OCI-LY1 (cell line): ENCODE results near the gene LIN28A.

Experiments used
- CTCF ChIP-seq: fragments of 200-600 bp; sonication (generic), shearing (Covaris generic); IDR thresholded peaks from 2 replicates; pipeline ENCODE4 v1.5.1; 2017; ENCODE audit warnings: mild to moderate bottlenecking, antibody characterized with exemption, low read length, moderate library complexity, mixed read lengths
- EZH2 ChIP-seq: fragments of 200-600 bp; sonication (generic), shearing (Covaris generic); IDR thresholded peaks from 2 replicates; pipeline ENCODE4 v1.8.0; 2017; ENCODE audit warnings: borderline replicate concordance, mixed run types, mild to moderate bottlenecking, antibody characterized with exemption, low read length, moderate library complexity, mixed read lengths

- TF ChIP-seq EZH2, result no peak
- no peak for TF ChIP-seq CTCF
These were observed 39.3 kb downstream of the LIN28A start for GRCh38 chr1:26449868-26450267.
